ENCODE results near the gene ST3GAL6.

Gene ST3GAL6, protein sequence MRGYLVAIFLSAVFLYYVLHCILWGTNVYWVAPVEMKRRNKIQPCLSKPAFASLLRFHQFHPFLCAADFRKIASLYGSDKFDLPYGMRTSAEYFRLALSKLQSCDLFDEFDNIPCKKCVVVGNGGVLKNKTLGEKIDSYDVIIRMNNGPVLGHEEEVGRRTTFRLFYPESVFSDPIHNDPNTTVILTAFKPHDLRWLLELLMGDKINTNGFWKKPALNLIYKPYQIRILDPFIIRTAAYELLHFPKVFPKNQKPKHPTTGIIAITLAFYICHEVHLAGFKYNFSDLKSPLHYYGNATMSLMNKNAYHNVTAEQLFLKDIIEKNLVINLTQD

DNA sequence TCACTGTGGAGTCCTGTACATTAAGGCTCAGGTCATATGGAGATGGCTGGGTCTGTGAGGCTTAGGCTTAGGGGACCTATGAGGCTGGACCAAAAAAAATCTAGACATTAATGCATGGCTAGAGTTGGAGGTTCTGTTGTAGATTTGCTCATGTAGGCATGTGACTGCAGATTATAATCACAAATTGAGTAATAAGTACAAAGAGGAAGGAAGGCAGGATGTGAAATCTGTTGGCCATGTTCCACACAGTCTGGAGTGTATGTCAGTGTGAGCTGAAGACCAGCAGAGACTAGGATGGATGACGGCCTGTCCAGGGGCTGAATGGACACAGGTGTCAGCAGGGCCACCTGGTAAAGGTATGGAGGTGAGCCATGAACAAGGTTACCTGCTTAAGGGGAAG is at the start of gene ST3GAL6:
Gene ST3GAL6, plus strand, starts transcription at position 265 of the 400 bp plus-strand sequence. CDS start 5,101 bp downstream, outside the sequence.
- DNase-seq: no peak

DNA sequence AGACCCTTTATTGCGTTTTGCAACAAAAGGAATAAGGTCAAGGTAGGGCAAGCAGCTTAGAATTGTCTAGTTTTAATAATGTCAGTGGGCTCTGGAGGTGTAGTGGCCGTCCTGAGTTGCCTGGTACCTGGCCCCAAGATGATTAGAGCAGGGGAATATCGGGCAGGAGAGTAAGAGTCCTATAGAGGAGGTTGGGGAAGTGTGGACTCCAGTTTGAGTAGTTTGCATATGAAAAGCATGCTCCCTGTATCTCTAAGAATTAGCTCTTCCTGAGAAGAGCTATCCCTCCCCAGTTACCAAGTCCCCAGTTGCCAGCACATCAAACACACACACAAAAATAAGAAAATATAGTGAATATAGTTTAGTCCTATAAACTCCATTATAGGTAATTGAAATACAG is 49.2 kb upstream of the ST3GAL6 start:
- no peak for DNase-seq

DNA sequence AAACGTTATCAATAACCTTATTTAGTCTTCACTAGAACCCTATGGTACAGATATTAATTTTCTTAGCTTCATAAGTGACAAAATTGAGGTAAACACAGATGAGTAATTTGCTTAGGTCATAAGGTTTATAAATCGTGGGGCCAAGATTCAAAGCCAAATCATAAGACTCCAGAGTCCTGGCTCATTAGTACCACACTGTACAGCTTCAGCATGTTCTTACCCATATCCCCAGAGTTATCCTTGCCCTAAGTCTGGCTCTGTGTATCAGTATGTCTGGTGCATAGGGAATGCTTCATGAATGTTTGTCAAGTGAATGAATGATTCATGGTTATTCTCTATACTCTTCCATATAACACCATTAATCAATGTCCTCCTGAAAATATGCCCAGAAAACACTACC is 45.6 kb upstream of the ST3GAL6 start:
- no peak for DNase-seq

DNA sequence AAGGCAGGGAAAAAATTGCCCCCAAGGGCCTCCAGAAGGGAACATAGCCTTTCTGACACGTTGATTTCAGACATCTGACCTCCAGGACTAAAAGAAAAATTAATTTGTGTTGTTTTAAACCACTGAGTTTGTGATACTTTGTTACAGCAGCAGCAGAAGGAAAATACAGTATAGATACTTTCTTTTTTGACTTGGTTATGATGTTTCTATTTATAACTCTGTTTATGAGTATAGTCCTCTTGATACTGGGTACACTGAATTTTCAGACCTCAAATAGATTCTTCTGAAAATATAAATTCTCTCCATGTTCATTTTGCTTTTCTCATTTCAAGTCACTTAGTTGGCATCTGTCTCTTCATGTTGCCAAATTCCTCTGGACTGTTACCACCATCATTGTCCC is 44.4 kb upstream of the ST3GAL6 start:
- DNase-seq: no peak

DNA sequence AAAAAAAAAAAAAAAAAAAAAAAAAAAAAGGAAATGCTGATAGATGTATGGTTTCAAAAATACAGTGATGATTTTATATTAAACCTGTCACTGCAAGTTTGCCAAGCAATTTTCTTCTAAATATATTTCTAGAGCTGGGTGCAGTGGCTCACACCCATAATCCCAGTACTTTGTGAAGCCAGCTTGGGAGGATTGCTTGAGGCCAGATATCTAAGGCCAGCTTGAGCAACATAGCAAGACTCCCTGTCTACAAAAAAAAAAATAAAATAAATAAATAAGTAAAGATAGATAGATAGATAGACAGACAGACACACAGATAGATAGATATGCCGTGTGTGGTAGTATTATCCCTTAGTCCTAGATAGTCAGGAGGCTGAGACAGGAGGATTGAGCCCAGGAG is 41.4 kb upstream of the ST3GAL6 start:
- no peak for DNase-seq

DNA sequence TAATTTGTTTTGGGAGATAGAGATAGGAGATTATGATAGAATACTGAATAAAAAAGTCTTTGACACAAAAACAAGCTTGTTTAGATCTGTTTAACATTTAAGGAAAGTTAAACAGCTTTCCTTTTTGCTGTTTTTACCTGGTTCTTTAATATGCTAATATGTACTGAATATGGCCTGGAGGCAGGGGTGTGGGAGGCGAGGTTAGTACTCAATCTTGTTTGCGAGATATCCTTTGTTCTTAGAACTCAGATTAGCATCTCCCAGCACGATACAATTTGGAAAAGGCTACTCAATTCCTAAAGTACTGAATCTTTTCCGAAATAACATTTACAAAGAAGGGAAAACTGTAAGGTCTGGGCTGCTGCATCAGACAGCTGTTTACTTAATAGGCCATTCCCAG is 40.8 kb upstream of the ST3GAL6 start:
- no peak for DNase-seq

DNA sequence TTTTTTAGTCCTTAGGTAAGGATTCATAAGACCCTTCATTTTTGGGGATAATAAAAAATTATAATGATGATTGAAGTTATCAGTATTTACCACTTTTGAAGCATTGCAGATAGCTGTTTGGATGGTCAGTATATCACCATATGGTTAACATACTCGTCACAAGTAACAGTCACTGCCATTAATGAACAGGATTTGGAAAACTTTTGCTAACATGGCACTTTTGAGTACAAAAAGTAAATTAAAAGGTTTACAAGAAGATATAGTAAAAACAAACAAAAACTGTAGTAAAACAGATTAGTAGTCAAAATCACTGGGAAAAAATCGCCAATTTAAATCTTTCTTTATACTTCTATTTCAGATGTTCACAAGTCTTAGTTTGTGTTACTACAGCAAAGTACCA is 37.8 kb upstream of the ST3GAL6 start:
- no peak for DNase-seq

DNA sequence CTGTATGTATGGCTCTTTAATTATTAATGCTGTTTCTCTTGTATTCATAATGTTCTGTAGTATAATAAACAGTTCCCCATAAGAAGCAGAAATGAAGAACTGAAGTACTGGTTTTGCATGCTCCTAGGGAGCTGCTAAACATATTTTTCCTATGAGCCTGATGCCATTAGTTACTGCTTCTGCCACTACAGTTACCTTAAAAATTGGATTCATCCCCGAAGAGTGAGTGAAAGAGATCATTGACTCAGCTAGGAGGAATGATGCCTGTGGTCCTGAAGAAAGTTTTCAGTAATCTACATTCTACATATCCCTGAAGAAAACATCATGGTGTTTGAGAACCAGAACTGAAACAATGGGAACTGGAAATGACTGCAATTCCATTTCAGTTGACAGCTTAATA is 37.1 kb upstream of the ST3GAL6 start:
- DNase-seq: no peak

DNA sequence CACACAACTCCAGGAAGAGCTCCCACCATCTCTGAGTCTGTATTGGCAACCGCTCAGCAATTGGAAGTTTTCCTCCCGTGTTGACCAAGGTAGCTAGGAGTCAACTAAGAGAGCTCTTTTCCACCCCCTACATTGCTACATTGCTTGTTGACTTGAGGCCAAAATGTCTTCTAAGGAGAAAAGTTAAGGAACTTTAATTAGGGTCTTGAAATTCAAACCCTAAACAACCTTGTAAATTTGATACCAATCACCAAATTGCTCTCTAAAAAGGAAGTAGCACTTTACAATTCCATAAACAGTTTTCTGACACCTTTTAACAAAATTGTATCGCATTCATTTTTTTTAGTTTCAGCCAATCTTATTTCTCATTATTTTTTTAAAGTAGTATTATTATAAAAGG is 35.5 kb upstream of the ST3GAL6 start:
- DNase-seq: no peak

DNA sequence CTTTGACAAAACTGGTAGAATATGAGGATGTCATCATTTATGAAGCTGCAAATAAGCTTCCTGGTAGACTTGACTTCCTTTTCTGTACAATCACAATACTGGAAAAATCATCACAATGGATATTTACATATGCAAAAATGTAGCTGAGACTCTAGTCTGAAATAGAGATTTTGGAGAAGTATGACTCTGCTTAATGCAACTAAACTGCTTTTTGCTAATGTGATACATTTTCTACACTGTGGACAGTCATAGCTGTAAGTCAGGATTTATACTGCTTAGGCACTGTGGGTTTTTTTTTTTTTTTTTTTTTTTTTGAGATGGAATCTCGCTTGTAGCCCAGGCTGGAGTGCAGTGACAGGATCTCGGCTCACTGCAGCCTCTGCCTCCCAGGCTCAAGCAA is 34.5 kb upstream of the ST3GAL6 start:
- DNase-seq: no peak

DNA sequence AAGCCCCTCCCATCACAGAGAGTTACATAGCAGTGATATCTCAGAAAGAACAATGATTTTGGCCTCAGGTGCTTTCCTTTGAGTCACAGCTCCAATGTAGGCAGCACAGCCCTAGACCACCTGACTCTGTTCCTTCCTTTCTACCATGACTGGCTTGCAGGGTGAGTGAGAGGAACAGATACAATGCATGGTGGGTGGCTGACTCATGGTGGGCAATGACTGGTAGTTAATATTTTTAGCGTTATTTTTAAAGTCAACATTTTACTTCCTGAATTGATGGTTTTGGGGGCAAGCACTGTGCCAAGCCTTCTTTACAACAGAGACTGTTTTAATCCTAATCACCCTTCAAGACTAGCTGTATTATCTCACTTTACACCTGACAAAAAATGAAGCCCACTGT is 32.8 kb upstream of the ST3GAL6 start:
- no peak for DNase-seq

DNA sequence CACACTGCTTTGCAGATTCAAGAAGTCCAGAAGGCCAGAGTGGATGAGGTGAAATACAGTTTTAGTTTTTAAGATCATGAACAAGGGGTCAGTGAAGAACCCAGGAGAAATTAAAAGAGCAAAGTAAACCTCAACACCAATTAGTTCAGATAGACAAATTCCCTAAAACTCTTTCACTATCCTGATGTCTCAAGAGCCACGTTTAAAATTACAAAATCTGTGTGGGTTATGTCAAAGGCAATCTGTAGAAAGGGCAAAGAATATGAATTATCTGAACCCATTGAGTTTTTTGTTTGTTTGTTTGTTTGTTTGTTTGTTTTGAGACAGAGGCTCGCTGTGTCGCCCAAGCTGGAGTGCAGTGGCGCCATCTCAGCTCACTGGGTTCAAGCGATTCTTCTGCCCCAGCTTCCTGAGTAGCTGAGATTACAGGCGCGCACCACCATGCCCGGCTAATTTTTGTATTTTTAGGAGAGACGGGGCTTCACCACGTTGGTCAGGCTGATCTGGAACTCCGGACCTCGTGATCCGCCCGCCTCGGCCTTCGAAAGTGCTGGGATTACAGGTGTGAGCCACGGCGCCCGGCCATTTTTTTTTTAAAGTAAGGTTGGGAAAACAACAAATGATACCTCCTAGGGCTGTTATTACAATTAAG is 32.1 kb upstream of the ST3GAL6 start:
- DNase-seq: no peak

DNA sequence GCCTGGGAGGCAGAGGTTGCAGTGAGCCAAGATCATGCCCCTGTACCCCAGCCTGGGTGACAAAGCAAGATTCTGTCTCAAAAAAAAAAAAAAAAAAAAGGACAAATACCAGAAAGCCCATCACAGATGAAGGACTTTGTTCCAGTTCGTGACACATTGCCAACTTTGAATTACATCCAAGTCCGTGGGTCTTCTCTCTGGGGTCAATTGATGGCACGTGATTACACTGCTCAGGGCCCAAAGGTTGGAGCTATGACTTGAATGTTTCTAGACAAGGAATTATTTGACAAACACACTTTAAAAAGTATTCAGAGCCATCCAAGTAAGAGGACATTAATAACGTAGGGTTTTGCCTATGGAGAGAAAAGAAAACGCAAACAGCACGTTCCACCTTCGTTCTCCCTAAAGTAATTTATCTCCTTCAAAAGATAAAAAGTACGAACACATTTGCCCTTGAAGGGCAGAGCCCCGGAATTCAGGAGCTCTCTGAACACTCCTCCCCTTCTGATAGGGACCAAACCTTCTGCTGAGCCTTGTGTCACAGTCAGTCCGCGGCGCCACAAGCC is 31.3 kb upstream of the ST3GAL6 start:
- DNase-seq: no peak

DNA sequence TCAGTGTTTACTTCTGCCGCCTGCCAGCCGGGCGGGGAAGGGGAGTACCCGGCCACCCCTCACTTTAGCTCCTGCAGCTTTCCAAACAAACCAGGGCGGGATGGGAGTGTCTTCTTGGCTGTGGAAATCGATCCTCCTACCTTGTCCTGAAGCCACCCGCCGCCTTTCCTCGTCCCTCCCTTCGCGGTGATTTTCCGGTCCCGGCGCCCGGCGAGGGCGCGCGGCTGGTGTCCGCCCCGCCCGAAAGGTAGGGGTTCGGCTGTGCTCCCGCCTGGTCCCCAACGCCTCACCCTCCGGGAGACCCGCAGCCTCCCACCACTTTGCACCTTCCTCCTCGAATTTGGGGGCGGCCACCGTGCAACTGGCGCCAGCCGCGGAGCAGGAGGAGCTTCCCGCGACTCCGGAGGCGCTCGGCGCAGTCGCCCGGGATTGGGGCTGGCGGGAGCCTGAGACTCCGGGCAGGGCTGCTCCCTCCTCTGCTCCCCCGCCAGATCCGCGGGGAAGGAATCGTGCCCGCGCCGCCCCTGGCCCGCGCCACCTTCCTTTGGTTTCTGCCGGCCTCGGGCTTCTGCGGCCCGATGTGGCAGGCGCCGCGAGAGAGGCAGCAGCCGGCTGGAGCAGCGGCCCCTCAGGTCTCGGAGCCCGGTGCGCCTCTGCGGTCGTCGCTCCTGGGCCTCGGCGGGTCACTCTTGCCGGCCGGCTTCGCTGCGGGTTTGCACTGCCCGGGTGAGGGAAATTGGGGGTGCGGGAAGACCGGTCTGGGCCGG is 30.7 kb upstream of the ST3GAL6 start:
- DNase-seq: no peak

DNA sequence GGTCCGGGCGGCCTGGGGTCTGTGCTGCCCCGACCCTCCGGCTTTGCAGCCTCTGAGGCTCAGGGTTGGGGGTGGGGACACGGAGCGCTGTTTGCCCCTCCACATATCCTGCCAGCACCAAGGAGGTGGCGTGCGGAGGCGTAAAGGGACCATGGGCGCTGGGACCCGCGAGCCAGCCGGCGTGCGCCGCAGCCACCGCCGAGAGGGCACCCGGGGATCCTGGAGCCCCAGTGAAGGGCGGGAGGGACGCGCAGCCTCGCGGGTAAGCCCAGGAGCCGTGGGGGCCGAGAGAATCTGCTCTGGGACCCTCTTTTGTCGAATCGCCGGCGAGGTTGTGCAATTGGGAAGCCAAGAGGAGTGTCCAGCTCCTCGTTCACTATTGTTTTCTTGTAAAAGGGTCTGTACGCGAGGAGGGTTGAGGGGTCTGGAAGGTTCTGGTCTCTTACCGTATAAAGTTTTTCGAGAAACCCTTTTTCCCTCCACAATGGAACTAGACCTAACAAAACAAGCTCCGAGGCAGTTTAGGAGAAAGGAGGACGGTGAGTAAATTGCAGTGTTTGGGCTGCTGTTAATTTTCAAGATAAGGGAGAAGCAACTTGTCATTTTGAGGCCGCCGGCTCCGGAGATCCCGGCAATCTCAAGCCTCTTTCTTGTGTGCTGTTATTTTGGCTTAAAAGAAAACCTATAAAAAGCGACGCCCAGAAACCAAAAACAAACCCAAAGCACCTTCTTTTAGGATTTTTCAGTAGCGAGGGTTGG is 29.9 kb upstream of the ST3GAL6 start:
- DNase-seq: no peak

DNA sequence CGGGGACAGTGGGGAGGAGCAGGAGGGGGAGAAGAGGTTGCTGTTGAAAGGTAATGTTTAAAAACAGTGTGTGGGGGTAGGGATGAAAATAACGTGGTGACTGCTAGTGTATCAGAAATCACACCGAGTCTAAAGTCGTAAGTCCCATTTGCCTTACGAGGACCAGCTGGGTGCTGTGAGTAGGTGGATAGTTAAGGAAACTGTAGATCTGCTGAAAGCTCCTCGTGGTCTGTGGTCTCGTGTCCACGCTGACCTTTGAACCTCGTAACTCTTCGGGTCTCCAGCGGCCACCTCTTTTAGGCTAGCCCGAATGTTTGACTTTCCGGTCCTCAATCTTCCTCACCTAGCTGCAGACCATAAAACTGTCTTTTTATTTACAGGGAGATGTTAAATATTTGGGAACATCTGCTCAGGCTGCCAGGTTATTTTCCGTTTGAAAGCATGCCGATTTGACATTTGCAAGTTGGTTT is 29.3 kb upstream of the ST3GAL6 start:
- DNase-seq: no peak

DNA sequence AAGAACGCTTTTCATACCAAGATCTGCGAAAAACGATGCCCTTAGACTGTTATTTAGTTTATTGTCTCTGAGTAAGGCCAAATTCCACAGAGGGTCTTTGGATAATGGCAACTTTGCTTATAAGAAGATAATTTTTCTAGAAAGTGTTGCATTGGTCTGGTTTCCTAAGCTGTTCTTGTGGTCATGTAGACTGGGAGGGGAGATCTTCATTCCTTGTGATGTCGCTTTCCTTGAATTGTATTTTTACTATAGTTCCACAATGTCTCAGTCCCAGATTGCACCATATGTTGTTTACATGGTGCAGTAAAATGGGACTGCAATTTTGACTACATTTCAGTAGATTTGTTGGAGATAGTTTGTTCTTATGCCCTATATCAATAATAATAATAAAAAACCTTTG is 28.8 kb upstream of the ST3GAL6 start:
- DNase-seq: no peak

DNA sequence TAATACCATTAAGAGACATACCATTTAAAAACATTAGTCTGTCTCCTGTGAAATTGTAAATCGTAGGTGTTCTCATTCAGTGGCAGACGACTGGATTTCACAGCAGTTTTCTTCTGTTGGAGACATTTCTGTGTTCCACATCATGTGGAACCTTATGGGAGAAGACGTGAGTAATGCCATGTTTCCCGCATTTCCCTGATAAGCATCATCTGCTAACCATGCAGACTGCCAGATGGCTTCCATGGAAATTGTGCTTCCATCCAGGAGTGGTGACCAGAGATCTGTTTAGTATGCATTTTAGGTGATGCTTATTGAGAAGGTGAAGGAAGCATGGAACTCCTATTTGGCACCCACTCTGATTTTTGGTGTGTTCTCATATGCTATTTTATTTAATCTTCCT is 28.4 kb upstream of the ST3GAL6 start:
- DNase-seq: no peak

DNA sequence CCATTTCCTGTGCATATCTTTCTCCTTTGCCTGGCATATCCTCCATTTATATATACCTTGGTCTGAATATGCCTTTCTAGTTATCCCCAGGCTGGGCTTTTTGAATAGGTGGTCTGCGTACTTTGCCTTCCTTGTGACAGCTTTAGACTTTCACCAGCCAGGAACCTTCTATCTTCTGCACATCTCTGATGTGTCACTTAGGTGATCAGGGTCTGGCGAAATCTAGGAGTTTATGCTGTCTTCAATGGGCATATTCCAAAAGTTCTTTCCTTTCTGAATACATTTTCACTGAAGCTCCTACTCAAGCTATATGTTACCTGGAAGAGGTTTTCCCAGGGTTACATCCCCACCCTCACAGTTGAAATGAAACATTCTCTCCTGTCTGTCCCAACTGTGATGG is 27.8 kb upstream of the ST3GAL6 start:
- no peak for DNase-seq

DNA sequence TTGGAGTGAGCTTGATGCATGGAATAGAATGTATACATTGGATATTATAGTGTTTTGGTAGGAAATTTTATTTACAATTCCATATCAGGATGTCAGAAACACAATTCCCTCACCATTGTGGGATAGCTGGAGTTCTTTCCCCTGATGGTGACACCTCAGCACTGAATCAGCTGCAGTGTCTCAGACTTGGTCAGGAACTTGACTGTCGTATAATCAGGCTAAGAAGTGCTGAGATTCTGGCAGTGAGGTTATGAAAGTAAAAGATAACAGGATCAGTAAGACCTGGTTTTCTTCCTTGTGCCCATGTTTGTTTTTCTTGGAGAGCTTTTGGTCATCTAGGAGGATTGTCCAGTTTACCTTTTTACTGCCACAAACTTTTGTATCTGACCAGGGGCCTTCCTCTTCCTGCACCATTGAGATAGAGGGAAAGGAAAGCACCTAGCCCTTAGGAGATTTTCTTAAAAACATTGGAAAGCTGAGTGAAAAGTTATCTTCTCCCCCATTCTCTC is 27.3 kb upstream of the ST3GAL6 start:
- DNase-seq: no peak

DNA sequence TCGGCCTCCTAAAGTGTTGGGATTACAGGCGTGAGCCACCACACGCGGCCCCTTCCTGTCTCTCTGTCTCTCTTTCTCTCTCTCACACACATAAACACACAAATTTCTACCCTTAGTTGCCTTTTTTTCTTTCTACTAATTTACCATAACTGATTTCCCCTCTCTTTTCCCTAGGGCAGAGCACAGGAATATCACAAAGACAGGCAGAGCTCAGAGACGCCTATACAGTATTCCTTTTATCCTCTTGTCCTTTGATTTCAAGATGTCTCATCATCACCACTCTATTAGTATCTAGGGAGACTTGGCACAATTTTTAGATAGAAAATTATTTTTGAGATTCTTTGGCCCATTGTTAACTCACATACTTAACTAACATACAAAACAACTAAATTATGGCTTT is 25.8 kb upstream of the ST3GAL6 start:
- no peak for DNase-seq

DNA sequence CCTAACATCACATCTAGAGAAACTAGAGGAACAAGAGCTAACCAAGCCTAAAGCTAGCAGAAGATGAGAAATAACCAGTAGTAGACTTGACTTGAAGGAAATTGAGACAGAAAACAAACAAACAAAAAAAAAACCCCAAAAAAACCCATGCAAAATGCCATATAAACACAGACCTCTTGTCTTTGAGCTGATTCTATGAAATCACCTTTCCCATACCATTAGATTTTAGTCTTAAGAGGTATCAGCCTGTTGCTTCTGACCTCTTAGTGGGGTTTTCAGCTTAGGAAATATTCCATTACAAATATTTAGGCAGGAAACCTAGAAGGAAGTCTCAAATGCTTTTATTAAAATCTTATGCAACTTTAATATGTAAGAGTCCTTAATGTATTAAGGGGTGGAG is 23.9 kb upstream of the ST3GAL6 start:
- DNase-seq: no peak

DNA sequence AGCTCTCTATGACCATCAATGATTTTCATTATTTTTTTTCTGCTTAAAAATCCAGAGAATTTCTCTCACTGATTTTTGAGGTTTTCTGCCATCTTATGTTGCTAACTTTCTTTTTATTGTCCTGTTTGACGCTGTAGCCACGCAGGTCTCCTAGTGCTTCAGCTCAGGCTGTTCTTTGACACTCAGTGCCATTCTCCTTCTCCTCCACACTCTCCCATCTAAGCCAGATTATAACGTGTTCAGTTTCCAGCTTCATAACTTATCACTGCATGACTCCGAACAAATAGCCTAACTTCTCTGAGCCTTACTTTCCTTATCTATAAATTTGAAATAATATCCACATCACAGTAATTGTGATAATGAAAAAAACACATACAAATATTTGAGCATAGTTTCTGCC is 22.8 kb upstream of the ST3GAL6 start:
- DNase-seq: no peak

All from cortex of kidney (tissue), 1 donor.